ENCODE data around the gene USH1G.
A peak's percentile ranks its signal among the peaks of the same experiment; 100 is the strongest.

The USH1G gene

DNA sequence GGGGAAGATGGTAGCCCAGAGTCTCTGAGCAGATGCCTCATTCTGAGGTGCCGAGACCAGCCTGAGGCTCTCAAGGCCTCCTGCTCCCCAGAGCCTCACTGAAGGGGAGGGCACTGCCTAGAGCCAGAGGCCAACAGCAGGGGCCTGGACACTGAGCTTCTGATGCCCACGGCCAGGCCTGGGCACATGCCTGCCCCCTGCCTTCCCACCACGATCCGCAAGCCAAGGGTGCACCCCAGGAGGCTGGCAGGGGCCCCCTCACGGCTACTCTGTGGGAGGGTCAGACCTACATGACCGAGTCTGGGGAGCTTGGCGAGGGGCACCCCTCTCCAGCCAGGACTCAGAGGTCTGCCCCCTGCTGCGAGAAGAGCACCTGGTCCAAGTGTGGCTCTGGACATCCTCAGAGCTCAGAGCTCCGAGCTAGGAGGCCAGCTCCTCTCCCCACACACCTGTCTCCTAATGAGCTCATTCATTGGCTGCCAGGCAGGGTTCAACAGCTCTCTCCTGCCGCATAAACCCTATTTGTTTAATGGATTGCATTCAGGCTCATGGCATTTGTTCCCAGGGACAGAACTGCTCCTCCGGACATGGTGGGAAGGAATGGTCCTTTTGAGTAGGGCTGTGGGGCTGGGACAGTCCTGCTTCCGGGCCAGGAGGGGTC lies 26.5 kb upstream of the USH1G start:
- ChIA-PET CTCF (interaction anchor here (1.4 to 12.6 kb wide), 4 partner anchors 10 to 62 kb away, joined by 3 to 156 read pairs (median 16); partner anchors contain the start of genes OTOP2 and USH1G), POLR2A (no interaction called here)
- no peak for DNase-seq (ENCODE audit: extremely low spot score)
- TF ChIP-seq, protein P1, sequence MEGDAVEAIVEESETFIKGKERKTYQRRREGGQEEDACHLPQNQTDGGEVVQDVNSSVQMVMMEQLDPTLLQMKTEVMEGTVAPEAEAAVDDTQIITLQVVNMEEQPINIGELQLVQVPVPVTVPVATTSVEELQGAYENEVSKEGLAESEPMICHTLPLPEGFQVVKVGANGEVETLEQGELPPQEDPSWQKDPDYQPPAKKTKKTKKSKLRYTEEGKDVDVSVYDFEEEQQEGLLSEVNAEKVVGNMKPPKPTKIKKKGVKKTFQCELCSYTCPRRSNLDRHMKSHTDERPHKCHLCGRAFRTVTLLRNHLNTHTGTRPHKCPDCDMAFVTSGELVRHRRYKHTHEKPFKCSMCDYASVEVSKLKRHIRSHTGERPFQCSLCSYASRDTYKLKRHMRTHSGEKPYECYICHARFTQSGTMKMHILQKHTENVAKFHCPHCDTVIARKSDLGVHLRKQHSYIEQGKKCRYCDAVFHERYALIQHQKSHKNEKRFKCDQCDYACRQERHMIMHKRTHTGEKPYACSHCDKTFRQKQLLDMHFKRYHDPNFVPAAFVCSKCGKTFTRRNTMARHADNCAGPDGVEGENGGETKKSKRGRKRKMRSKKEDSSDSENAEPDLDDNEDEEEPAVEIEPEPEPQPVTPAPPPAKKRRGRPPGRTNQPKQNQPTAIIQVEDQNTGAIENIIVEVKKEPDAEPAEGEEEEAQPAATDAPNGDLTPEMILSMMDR (IDR thresholded peaks at IDR 0.05; ENCODE audit: control extremely low read depth, extremely low read depth, low read depth, missing control alignments) = no peak

DNA sequence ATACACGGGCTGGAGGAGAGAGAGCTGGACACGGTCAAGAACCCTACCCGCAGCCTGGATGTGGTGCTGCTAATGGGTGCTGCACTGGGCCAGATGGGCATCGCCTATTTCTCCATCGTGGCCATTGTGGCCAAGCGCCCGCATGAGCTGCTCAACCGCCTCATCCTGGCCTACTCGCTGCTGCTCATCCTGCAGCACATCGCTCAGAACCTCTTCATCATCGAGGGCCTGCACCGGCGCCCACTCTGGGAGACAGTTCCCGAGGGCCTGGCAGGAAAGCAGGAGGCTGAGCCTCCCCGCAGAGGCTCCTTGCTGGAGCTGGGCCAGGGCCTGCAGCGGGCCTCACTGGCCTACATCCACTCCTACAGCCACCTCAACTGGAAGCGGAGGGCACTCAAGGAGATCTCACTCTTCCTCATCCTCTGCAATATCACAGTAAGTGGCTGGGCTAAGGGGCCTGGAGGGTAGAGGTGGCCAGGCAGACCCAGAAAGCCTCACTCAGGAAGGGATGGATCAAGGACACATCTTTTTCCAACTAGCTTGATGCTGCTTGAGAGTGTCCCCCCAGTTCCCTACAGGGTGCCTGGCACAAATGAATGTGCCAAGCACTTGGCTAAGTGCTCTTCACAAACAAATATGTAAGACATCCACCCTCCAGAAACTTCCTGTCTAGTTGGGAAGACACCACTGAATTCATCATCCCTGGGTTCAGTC lies 24.1 kb upstream of the USH1G start:
- TF ChIP-seq, protein P1 (IDR thresholded peaks at IDR 0.05; ENCODE audit: control extremely low read depth, extremely low read depth, low read depth, missing control alignments) = no peak
- DNase-seq (ENCODE audit: extremely low spot score) = no peak
- ChIA-PET POLR2A (no interaction called here), CTCF (interaction anchor here (5.4 to 12.6 kb wide), 2 partner anchors 13 to 24 kb away, joined by 29 to 156 read pairs; partner anchors contain the start of genes OTOP2 and USH1G)

DNA sequence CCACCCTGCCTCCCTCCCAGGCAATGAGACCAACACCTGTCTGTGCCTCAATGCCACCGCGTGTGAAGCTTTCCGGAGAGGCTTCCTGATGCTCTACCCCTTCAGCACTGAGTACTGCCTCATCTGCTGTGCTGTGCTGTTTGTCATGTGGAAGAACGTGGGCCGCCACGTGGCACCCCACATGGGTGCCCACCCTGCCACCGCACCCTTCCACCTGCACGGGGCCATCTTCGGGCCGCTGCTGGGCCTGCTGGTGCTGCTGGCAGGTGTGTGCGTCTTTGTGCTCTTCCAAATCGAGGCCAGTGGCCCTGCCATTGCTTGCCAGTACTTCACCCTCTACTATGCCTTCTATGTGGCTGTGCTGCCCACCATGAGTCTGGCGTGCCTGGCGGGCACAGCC lies 23.6 kb upstream of the USH1G start:
- CTCF ChIA-PET = interaction anchor here (5.4 to 12.6 kb wide), 2 partner anchors 13 to 23 kb away, joined by 29 to 156 read pairs; partner anchors contain the start of genes OTOP2 and USH1G
- TF ChIP-seq, protein P1 (IDR thresholded peaks at IDR 0.05; ENCODE audit: control extremely low read depth, extremely low read depth, low read depth, missing control alignments) = no peak
- POLR2A ChIA-PET = no interaction called here
- no peak for DNase-seq (ENCODE audit: extremely low spot score)

DNA sequence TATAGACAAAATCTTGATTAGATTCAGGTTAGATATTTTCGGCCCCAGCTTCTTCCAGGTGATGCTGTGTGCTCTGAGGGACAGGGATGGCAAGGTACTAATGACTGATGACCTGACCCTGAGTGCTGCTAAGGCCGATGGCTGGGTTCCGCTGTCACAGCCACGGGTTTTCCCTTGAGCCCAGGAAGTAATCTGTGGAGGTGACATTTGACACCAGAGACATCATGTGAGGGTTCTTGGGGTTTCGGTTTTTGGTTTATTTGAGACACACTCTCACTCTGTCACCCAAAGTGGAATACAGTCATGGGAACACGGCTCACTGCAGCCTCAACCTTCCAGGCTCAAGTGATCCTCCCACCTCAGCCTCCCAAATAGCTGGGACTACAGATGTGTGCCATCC lies 22.5 kb upstream of the USH1G start:
- TF ChIP-seq, protein P1 (IDR thresholded peaks at IDR 0.05; ENCODE audit: control extremely low read depth, extremely low read depth, low read depth, missing control alignments) = no peak
- peak; percentile 76 for DNase-seq (ENCODE audit: extremely low spot score)
- ChIA-PET POLR2A (no interaction called here), CTCF (interaction anchor here (1.1 to 12.6 kb wide), 5 partner anchors 10 to 53 kb away, joined by 3 to 156 read pairs (median 4); partner anchors contain the start of genes OTOP2, OTOP3 and USH1G)

DNA sequence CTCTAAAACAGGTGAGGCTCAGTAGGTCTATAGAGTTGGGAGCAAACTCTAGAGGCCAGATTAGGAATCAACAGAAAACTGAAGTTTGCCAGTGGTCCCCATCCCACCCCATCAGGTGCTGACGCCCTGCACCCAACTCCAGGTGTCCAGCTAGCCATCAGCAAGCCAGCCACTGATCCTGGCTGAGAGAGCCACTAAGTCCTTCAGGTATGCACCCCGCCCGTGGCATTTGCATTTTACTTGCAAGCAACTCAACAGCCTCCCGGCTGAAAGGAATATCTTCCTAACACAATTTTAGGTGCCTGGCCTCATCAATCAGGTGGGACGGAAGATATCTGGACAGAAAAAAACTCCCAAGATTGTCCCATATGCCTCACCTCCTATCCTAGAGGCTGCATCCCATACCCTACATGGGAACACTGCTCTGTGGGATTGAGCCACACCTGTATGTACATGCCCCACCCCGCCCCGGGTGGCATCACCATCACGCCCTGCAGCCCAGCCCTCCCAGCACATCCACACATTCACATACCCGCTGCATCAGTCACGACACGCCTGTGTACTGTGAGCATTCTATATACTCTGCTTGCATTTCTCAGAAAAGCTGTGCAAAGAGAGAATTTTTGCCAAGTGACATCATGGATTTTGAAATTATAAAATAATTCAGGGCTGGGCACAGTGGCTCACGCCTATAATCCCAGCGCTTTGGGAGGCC lies 20.9 kb upstream of the USH1G start:
- POLR2A ChIA-PET = no interaction called here
- CTCF ChIA-PET = interaction anchor here (12.6 kb wide), 1 partner anchor 16 kb away, joined by 156 read pairs; no protein-coding TSS in a partner anchor

More for the DNA sequence above, 20.9 kb upstream of the USH1G start:
- no peak for DNase-seq (ENCODE audit: extremely low spot score)
- TF ChIP-seq, protein P1 (IDR thresholded peaks at IDR 0.05; ENCODE audit: control extremely low read depth, extremely low read depth, low read depth, missing control alignments) = no peak
